Neural cell (in vitro differentiated cells): ENCODE results near the gene LGALS14. TPM values are rescaled to one million over a fixed set of nuclear protein-coding genes. Genes with fewer than 3 reads are reported as not detected.

ENCODE experiments used
- H2AFZ ChIP-seq: fragments of 200-600, 300-800 bp; sonication (generic), shearing (Covaris generic); 2 replicates; pipeline ENCODE4 v1.6.0; 2014; ENCODE audit warnings: low read depth, mild to moderate bottlenecking, antibody characterized with exemption, low read length, moderate library complexity
- H3F3A ChIP-seq: fragments of 200-600 bp; shearing (Covaris generic); 2 replicates; pipeline ENCODE4 v1.6.1; 2016; ENCODE audit warnings: mild to moderate bottlenecking, moderate library complexity, mixed read lengths, antibody characterized with exemption, low read length; ENCODE audit not compliant: insufficient read depth, poor library complexity, severe bottlenecking
- H3K27ac ChIP-seq: fragments of 200-600, 300-800 bp; sonication (generic), shearing (Covaris generic); 2 replicates; pipeline ENCODE4 v1.5.1; 2014; ENCODE audit warnings: mild to moderate bottlenecking, low read length, moderate library complexity
- H3K27me3 ChIP-seq: fragments of 300-800, 200-600 bp; sonication (generic), shearing (Covaris generic); 2 replicates; pipeline ENCODE4 v1.6.0; 2014; ENCODE audit warnings: mild to moderate bottlenecking, low read depth, low read length, moderate library complexity; ENCODE audit not compliant: insufficient read depth
- H3K36me3 ChIP-seq: fragments of 300-800, 200-600 bp; sonication (generic), shearing (Covaris generic); 2 replicates; pipeline ENCODE4 v1.5.1; 2014; ENCODE audit warnings: mild to moderate bottlenecking, antibody characterized with exemption, low read length, moderate library complexity; ENCODE audit not compliant: insufficient read depth
- H3K4me2 ChIP-seq: fragments of 300-800, 200-600 bp; sonication (generic), shearing (Covaris generic); 2 replicates; pipeline ENCODE4 v1.6.0; 2014; ENCODE audit warnings: mild to moderate bottlenecking, low read length
- H3K4me3 ChIP-seq: fragments of 300-800, 200-600 bp; sonication (generic), shearing (Covaris generic); 2 replicates; pipeline ENCODE4 v1.5.1; 2014; ENCODE audit warnings: mild to moderate bottlenecking, low read length, moderate library complexity
- H3K79me2 ChIP-seq: fragments of 200-600 bp; shearing (Covaris generic); replicated peaks from 2 replicates; pipeline ENCODE4 v1.6.0; 2014; ENCODE audit warnings: mild to moderate bottlenecking, low read length, moderate library complexity; ENCODE audit not compliant: insufficient read depth
- H3K9ac ChIP-seq: fragments of 300-800, 200-600 bp; sonication (generic), shearing (Covaris generic); 2 replicates; pipeline ENCODE4 v1.6.1; 2016; ENCODE audit warnings: mild to moderate bottlenecking, low read length, mixed read lengths
- H3K9me2 ChIP-seq: fragments of 200-600 bp; shearing (Covaris generic); 2 replicates; pipeline ENCODE4 v1.6.1; 2016; ENCODE audit warnings: mild to moderate bottlenecking, low read length, mixed read lengths; ENCODE audit not compliant: insufficient read depth
- H3K9me3 ChIP-seq: fragments of 200-600, 300-800 bp; sonication (generic), shearing (Covaris generic); 2 replicates; pipeline ENCODE4 v1.6.1; 2016; ENCODE audit warnings: mild to moderate bottlenecking, mixed run types, low read length, moderate library complexity, mixed read lengths
- H4K20me1 ChIP-seq: fragments of 200-600 bp; shearing (Covaris generic); 2 replicates; pipeline ENCODE4 v1.6.1; 2016; ENCODE audit warnings: mild to moderate bottlenecking, mixed run types; ENCODE audit not compliant: insufficient read depth
- EP300 ChIP-seq: fragments of 450-650 bp; conservative IDR thresholded peaks from 2 replicates; pipeline ENCODE4 v1.6.1; 2014; ENCODE audit warnings: antibody characterized with exemption, mild to moderate bottlenecking, moderate library complexity; ENCODE audit not compliant: poor library complexity, severe bottlenecking
- EZH2 ChIP-seq: fragments of 200-600, 300-800 bp; shearing (Covaris generic), sonication (generic); IDR thresholded peaks from 2 replicates; pipeline ENCODE4 v1.6.1; 2014; ENCODE audit warnings: antibody characterized with exemption, low read length, borderline replicate concordance, mild to moderate bottlenecking; ENCODE audit not compliant: insufficient read depth, poor library complexity, severe bottlenecking
- MXI1 ChIP-seq: fragments of 450-650 bp; conservative IDR thresholded peaks from 2 replicates; pipeline ENCODE4 v1.6.1; 2014; ENCODE audit warnings: antibody characterized with exemption, mild to moderate bottlenecking; ENCODE audit not compliant: poor library complexity, severe bottlenecking
- POLR2AphosphoS5 ChIP-seq: IDR thresholded peaks from 2 replicates; pipeline ENCODE4 v1.6.1; 2012
- RAD21 ChIP-seq: fragments of 450-650 bp; conservative IDR thresholded peaks from 2 replicates; pipeline ENCODE4 v1.6.1; 2014; ENCODE audit warnings: antibody characterized with exemption, mild to moderate bottlenecking, moderate library complexity
- SMC3 ChIP-seq: fragments of 450-650 bp; conservative IDR thresholded peaks from 2 replicates; pipeline ENCODE4 v1.6.1; 2014; ENCODE audit warnings: antibody characterized with exemption, mild to moderate bottlenecking, moderate library complexity; ENCODE audit not compliant: poor library complexity
- TAF1 ChIP-seq: IDR thresholded peaks from 2 replicates; pipeline ENCODE4 v1.6.1; 2012; ENCODE audit warnings: low read depth
- polyA plus RNA-seq: library from polyadenylated mRNA; depleted of rRNA; stranded (reverse); fragments of >200 nt; gene quantifications from 2 replicates; pipeline ENCODE4 v1.2.3, GENCODE V29; 2014
- TF ChIP-seq, protein P1 (sequence below): fragments of 450-650 bp; IDR thresholded peaks from 2 replicates; pipeline ENCODE4 v1.5.1; 2014; ENCODE audit warnings: antibody characterized with exemption, mild to moderate bottlenecking, moderate library complexity; ENCODE audit not compliant: poor library complexity, severe bottlenecking
- TF ChIP-seq, protein P2 (sequence below): IDR thresholded peaks from 2 replicates; pipeline ENCODE4 v1.6.1; 2012; ENCODE audit warnings: borderline replicate concordance

LGALS14 gene
- polyA plus RNA-seq, 1 donor from 2014 or later = 0.53 TPM

DNA sequence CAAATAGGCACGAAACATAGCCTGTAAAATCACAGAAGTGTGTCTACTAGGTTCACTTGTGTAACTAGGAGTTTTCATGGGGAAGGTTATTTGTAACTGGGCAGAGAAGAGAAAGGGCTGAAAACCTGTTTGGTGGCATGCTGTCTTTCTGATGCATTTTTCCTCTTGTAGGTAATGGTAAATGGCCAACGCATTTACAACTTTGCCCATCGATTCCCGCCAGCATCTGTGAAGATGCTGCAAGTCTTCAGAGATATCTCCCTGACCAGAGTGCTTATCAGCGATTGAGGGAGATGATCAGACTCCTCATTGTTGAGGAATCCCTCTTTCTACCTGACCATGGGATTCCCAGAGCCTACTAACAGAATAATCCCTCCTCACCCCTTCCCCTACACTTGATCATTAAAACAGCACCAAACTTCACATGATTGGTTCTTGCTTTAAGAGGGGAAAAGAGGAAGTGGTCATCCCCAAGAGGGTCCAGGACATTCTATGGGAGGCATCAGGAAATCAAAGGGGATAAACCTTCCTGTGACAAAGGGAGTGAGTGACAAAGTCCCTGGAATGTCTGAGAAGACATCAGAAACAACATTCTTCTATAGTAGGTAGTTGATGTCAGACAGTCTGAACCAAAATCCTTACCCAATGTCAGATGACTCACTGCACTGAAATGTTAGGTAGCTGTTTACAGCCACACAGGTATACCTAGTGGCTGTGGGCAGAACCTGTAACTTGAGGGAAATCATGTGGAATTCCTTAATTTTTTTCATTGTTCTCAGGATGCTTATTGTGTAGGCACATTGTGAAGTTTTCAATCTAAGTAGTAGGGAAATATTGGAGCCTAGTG, 5.0 kb downstream of the LGALS14 start:
- TF ChIP-seq EZH2 = no peak
- TF ChIP-seq MXI1 = no peak
- TF ChIP-seq, protein P1, sequence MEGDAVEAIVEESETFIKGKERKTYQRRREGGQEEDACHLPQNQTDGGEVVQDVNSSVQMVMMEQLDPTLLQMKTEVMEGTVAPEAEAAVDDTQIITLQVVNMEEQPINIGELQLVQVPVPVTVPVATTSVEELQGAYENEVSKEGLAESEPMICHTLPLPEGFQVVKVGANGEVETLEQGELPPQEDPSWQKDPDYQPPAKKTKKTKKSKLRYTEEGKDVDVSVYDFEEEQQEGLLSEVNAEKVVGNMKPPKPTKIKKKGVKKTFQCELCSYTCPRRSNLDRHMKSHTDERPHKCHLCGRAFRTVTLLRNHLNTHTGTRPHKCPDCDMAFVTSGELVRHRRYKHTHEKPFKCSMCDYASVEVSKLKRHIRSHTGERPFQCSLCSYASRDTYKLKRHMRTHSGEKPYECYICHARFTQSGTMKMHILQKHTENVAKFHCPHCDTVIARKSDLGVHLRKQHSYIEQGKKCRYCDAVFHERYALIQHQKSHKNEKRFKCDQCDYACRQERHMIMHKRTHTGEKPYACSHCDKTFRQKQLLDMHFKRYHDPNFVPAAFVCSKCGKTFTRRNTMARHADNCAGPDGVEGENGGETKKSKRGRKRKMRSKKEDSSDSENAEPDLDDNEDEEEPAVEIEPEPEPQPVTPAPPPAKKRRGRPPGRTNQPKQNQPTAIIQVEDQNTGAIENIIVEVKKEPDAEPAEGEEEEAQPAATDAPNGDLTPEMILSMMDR = no peak
- TF ChIP-seq SMC3 = no peak
- TF ChIP-seq EP300 = no peak
- no peak for TF ChIP-seq RAD21
- no peak for TF ChIP-seq POLR2AphosphoS5
- TF ChIP-seq, protein P2, sequence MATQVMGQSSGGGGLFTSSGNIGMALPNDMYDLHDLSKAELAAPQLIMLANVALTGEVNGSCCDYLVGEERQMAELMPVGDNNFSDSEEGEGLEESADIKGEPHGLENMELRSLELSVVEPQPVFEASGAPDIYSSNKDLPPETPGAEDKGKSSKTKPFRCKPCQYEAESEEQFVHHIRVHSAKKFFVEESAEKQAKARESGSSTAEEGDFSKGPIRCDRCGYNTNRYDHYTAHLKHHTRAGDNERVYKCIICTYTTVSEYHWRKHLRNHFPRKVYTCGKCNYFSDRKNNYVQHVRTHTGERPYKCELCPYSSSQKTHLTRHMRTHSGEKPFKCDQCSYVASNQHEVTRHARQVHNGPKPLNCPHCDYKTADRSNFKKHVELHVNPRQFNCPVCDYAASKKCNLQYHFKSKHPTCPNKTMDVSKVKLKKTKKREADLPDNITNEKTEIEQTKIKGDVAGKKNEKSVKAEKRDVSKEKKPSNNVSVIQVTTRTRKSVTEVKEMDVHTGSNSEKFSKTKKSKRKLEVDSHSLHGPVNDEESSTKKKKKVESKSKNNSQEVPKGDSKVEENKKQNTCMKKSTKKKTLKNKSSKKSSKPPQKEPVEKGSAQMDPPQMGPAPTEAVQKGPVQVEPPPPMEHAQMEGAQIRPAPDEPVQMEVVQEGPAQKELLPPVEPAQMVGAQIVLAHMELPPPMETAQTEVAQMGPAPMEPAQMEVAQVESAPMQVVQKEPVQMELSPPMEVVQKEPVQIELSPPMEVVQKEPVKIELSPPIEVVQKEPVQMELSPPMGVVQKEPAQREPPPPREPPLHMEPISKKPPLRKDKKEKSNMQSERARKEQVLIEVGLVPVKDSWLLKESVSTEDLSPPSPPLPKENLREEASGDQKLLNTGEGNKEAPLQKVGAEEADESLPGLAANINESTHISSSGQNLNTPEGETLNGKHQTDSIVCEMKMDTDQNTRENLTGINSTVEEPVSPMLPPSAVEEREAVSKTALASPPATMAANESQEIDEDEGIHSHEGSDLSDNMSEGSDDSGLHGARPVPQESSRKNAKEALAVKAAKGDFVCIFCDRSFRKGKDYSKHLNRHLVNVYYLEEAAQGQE = no peak
- no peak for TF ChIP-seq TAF1
- H2AFZ ChIP-seq = no peak overlapping the region

DNA sequence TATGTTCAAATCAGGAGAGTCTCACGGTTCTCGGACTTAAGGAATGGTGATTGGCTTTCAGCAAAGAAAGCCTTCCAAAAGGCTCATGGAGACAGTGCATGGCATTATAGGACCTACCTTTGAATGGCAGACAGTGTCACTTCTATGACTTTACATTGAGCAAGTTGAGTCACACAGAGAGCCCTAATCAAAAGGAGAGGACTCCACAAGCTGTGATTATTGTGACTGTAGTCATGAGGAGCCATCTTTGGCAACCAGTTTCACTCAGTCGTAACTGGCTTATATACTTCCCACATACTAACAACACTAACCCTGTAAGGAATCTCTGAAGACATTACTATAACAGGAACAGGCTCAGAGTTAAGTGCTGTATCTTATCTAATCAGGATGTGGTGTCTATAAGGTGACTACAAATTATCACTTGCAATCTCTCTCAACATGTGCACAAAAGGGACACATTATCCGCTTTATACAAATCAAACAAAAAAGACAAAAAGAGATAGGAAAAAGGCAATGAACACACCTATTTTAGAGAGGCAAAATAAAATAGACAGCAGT, 6.1 kb downstream of the LGALS14 start:
- Histone ChIP-seq H3K27ac (no peak overlapping the region), H3K4me3 (no peak overlapping the region), H3K79me2 (no peaks in the 10 kb centered on the region), H2AFZ (no peak overlapping the region), H3K9ac (no peak overlapping the region), H3K36me3 (no peaks in the 10 kb centered on the region), H3K9me2 (no peaks in the 10 kb centered on the region), H3F3A (no peaks in the 10 kb centered on the region), H4K20me1 (no peaks in the 10 kb centered on the region), H3K4me2 (no peak overlapping the region), H3K27me3 (no peaks in the 10 kb centered on the region), H3K9me3 (no peaks in the 10 kb centered on the region)
- TF ChIP-seq, protein P1 = no peak
- TF ChIP-seq EP300 (no peak), EZH2 (no peak), RAD21 (no peak), SMC3 (no peak), MXI1 (no peak), POLR2AphosphoS5 (no peak), TAF1 (no peak)
- TF ChIP-seq, protein P2 = no peak

More for the DNA sequence above, 5.0 kb downstream of the LGALS14 start:
- Histone ChIP-seq H3K27me3 (no peaks in the 10 kb centered on the region), H3F3A (no peaks in the 10 kb centered on the region), H3K9me2 (no peaks in the 10 kb centered on the region), H3K4me3 (no peak overlapping the region), H3K36me3 (no peaks in the 10 kb centered on the region), H3K79me2 (no peaks in the 10 kb centered on the region), H4K20me1 (no peaks in the 10 kb centered on the region), H3K4me2 (no peak overlapping the region), H3K27ac (no peak overlapping the region), H3K9me3 (no peaks in the 10 kb centered on the region), H3K9ac (no peak overlapping the region)
